ENCODE data around the gene CHPF. TPM values are rescaled to one million over a fixed set of nuclear protein-coding genes. Genes with fewer than 3 reads are reported as not detected.

The CHPF gene
- total RNA-seq, 2 experiments from 2014 or later = 7.1 to 7.3 TPM

Small RNAs within 50 kb of the gene (microRNA-seq; reads per million reads assigned to microRNA genes)
- gene MIR3132 = not detected

Other genes with a start within 250 kb of the CHPF start
- gene PTPRN, start 234.4 kb downstream of the CHPF start, total RNA-seq = under 1 TPM in 1 of 2 experiments, not detected in 1; 0.16 TPM
- not detected for gene RESP18, start 211.1 kb downstream of the CHPF start, total RNA-seq
- 10 to 100 TPM; 58.1 to 59.7 TPM for gene DNPEP, start 155.9 kb downstream of the CHPF start, total RNA-seq
- gene DES, start 125.4 kb downstream of the CHPF start, total RNA-seq = not detected
- gene SPEG, start 109.0 kb downstream of the CHPF start, total RNA-seq = 10 to 100 TPM; 10.8 to 11.6 TPM
- gene GMPPA, start 44.9 kb downstream of the CHPF start, total RNA-seq = 10 to 100 TPM; 37.8 to 41.2 TPM
- gene ASIC4, start 29.3 kb downstream of the CHPF start, total RNA-seq = not detected
- gene TMEM198, start 219 bp upstream of the CHPF start, total RNA-seq = under 1 TPM; 0.47 to 0.60 TPM
- under 1 TPM; 0.18 to 0.45 TPM for gene OBSL1, start 27.7 kb upstream of the CHPF start, total RNA-seq
- gene INHA, start 28.5 kb upstream of the CHPF start, total RNA-seq = not detected
- gene STK11IP, start 54.0 kb upstream of the CHPF start, total RNA-seq = 10 to 100 TPM; 30.0 to 33.1 TPM
- gene SLC4A3, start 83.8 kb upstream of the CHPF start, total RNA-seq = not detected

Measured in activated CD8-positive, alpha-beta T cell treated with anti-CD3 and anti-CD28 coated beads, Interleukin-2, amount 10 ng/mL, durations not matched to agents 7 days and 5 days (primary cell).